ENCODE data around the gene PSMG1. TPM values are rescaled to one million over a fixed set of nuclear protein-coding genes. Genes with fewer than 3 reads are reported as not detected.
"Not testable (repeated sequence)": the region's sequence is repeated elsewhere in the genome, so short reads cannot be mapped to it uniquely, and the experiment has no call there.

Gene PSMG1
- polyA plus RNA-seq, 3 donors, result 39.6 to 50.8 (median 48.7) TPM

GRCh38 chr21:39175154-39175553 lies 8.1 kb downstream of the PSMG1 start:
- peak in 6 of 11 donors; percentile 4 to 43 (median 10) for DNase-seq (ENCODE audit: extremely low read depth in 1 of 11, low read depth in 9 of 11, low spot score in 4 of 11)

- DNase-seq (ENCODE audit: extremely low read depth in 1 of 11, low read depth in 9 of 11, low spot score in 4 of 11), result no peak
These were observed 9.3 kb downstream of the PSMG1 start for GRCh38 chr21:39173716-39174680.

DNA sequence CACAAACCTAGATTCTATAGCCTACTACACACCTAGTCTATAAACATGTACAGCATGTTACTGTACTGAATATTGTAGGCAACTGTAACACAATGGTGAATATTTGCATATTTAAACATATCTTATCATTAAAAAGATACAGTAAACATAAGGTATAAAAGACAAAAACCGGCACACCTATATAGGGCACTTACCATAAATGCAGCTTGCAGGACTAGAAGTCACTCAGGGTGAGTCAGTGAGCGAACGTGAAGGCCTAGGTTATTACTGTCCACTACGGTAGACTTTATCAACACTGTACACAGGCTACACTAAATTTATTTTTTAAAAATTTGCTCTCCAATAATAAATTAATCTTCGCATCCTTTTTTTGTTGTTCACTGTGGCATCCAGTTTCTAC lies 13.3 kb downstream of the PSMG1 start:
- DNase-seq (ENCODE audit: extremely low read depth in 1 of 11, low read depth in 9 of 11, low spot score in 4 of 11), result no peak

GRCh38 chr21:39168800-39169199 lies 14.5 kb downstream of the PSMG1 start:
- DNase-seq (ENCODE audit: extremely low read depth in 1 of 11, low read depth in 9 of 11, low spot score in 4 of 11), result no peak

DNA sequence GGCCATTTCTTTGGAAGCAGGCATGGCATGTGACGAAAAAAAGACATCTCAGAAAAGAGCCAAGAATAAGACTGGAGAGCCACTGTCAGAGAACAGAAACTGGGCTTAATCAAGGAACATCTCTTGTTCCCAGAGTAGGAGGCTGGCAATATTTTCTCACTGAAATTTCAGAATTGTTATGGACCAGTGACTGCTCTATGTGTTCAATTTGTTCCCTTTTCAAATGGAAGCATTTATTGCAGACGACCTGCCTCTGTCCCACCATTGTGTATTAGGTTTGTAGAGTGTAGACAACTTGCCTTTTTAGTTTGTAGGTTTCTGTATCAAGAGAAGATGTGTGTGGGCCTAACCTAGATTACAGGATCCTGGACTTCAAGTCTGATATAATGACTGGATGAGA lies 18.7 kb downstream of the PSMG1 start:
- DNase-seq (ENCODE audit: extremely low read depth in 1 of 11, low read depth in 9 of 11, low spot score in 4 of 11), result no peak

- DNase-seq (ENCODE audit: extremely low read depth in 1 of 11, low read depth in 9 of 11, low spot score in 4 of 11), result no peak
These were observed 22.2 kb downstream of the PSMG1 start for GRCh38 chr21:39161064-39161463.

GRCh38 chr21:39159342-39160063 lies 23.7 kb downstream of the PSMG1 start:
- no peak for DNase-seq (ENCODE audit: extremely low read depth in 1 of 11, low read depth in 9 of 11, low spot score in 4 of 11)

DNA sequence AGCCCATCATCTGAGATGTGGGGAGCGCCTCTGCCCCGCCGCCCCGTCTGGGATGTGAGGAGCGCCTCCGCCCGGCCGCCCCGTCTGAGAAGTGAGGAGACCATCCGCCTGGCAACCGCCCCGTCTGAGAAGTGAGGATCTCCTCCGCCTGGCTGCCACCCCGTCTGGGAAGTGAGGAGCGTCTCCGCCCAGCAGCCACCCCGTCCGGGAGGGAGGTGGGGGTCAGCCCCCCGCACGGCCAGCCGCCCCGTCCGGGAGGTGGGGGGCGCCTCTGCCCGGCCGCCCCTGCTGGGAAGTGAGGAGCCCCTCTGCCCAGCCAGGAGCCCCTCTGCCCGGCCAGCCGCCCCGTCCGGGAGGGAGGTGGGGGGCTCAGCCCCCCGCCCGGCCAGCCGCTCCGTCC lies 26.0 kb downstream of the PSMG1 start:
- DNase-seq (ENCODE audit: extremely low read depth in 1 of 11, low read depth in 9 of 11, low spot score in 4 of 11), result not testable (repeated sequence)

- DNase-seq (ENCODE audit: extremely low read depth in 1 of 11, low read depth in 9 of 11, low spot score in 4 of 11), result no peak
These were observed 27.2 kb downstream of the PSMG1 start for GRCh38 chr21:39156024-39156423.

DNA sequence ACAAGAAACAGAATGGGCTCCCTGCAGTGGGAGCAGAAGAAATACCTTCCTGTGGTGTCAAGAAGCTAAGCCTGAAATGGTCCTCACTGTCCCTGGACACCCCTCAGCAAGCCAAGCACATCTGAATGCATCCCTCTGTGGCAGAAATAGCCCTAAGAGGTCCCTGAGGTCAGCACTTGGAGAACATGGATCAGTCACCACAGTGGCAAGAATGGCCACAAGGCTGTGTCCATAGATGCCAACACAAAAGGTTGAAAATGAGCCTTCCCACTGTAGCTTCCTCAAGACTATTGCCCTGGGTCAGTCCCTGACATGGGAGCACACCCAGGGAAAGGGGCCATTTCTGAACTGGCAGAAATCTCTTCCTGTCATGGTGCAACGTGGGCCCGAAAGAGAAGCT lies 27.7 kb downstream of the PSMG1 start:
- DNase-seq (ENCODE audit: extremely low read depth in 1 of 11, low read depth in 9 of 11, low spot score in 4 of 11), result no peak

- DNase-seq (ENCODE audit: extremely low read depth in 1 of 11, low read depth in 9 of 11, low spot score in 4 of 11), result no peak
These were observed 29.4 kb downstream of the PSMG1 start for GRCh38 chr21:39153842-39154241.

- DNase-seq (ENCODE audit: extremely low read depth in 1 of 11, low read depth in 9 of 11, low spot score in 4 of 11), result no peak
These were observed 29.9 kb downstream of the PSMG1 start for GRCh38 chr21:39153373-39153772.

DNA sequence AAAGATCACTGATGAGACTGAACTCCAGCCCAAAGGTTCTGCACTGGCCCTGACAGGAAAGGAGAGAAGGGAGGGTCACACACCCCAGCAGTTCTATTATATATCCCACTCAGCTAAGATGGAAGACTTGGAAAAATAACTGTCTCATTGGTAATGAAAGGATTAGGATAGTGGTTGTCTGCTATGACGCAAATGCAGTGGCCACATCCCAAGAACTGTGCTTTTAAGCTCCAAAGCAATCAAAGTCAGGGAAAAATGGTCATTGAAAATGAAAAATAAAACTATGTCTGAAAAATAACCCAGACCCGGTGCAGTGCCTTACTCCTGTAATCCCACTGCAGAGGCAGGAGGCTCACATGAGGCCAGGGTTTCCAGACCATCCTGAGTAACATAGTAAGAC lies 31.0 kb downstream of the PSMG1 start:
- DNase-seq (ENCODE audit: extremely low read depth in 1 of 11, low read depth in 9 of 11, low spot score in 4 of 11), result no peak

DNA sequence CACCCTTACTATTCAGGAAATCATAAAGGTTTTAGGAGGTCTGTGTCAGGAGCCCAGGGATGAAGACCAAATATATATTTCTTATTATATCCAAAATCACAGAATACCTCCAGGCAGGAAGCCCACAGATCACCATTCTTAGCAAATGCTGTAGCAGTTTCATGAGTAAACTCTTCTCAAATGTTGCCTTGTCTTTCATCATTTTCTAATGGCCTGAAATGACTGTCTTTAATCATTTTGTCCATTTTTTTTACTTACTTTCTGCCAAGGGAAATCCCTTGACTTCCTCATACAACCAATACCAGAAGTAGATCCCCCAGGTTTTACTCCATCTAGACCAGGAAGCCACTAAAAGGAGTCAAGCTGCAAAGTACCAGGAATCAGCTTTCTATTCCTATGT lies 32.4 kb downstream of the PSMG1 start:
- no peak for DNase-seq (ENCODE audit: extremely low read depth in 1 of 11, low read depth in 9 of 11, low spot score in 4 of 11)

DNA sequence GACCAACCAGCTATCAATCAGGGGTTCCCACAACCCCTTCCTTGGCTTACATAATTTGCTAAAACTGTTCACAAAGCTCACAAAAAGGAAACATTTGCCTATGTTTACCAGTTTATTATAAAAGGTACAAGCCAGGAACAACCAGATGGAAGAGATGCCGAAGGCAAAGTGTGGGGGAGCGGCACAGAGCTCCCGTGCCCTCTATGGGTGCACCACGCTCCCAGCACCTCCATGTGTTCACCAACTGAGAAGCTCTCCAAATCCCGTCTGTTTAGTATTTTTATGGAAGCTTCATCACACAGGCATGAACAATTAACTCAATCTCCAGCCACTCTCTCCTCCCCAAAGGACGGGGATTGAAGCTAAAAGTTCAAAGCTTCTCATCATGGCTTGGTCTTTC lies 32.9 kb downstream of the PSMG1 start:
- DNase-seq (ENCODE audit: extremely low read depth in 1 of 11, low read depth in 9 of 11, low spot score in 4 of 11), result no peak

DNA sequence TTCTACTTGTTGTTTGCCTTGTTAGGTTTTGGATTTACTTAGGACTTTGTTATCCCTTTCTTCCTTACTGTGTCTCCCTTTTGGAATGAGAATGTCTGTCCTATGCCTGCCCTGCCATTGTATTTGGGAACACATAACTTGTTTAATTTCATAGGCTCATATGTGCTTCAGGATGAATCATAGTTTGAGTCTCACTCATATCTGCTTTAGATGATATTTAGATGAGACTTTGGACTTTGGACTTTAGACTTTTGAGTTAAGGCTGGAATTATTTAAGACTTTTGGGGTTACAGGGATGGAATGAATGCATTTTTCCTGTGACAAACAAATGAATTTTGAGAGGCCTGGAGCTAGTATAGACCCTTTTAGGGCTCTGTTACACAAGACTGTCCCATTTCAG lies 33.4 kb downstream of the PSMG1 start:
- DNase-seq (ENCODE audit: extremely low read depth in 1 of 11, low read depth in 9 of 11, low spot score in 4 of 11), result no peak

DNA sequence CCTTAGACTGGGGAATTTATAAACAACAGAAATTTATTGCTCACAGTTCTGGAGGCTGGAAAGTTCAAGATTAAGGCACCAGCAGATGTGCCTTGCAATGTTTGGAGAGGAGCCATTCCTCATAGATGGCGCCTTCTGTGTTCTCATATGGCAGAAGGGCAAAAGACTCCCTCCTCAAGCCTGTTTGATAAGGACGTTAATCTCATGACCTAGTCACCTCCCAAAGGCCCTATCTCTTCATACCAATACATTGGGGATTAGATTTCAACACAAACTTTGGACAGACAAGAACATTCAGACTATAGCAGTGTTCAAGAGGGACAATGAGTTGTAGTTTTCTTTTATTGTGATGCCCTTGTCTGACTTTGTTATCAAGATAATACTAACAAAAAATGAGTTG lies 34.3 kb downstream of the PSMG1 start:
- no peak for DNase-seq (ENCODE audit: extremely low read depth in 1 of 11, low read depth in 9 of 11, low spot score in 4 of 11)

GRCh38 chr21:39144191-39144590 lies 39.1 kb downstream of the PSMG1 start:
- no peak for DNase-seq (ENCODE audit: extremely low read depth in 1 of 11, low read depth in 9 of 11, low spot score in 4 of 11)

DNA sequence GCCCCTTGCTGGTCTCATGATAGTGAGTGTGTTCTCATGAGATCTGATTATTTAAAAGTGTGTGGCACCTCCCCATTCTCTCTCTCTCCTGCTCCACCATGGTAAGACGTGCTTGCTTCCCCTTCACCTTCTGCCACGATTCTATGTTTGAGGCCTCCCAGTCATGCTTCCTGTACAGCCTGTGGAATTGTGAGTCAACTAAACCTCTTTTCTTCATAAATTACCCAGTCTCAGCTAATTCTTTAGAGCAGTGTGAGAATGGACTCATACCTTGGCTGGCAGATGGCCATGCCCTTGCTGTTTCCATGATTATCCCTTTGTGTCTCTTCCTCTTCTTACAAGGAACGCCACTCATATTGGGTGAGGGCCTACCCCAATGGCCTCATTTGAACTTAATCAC lies 40.3 kb downstream of the PSMG1 start:
- DNase-seq (ENCODE audit: extremely low read depth in 1 of 11, low read depth in 9 of 11, low spot score in 4 of 11), result no peak

GRCh38 chr21:39141502-39141901 lies 41.7 kb downstream of the PSMG1 start:
- DNase-seq (ENCODE audit: extremely low read depth in 1 of 11, low read depth in 9 of 11, low spot score in 4 of 11), result no peak
